Sigmoid colon (tissue), 7 donors: ENCODE measurements around the gene SELENOO. TPM values are rescaled to one million over a fixed set of nuclear protein-coding genes. Genes with fewer than 3 reads are reported as not detected.

Source experiments
- DNase-seq: peaks from one replicate; pipeline ENCODE4 v3.0.0-alpha.2; 2019
- H3K27ac ChIP-seq, 4 donors: fragments of 200-600 bp; sonication (generic); one replicate each; pipeline ENCODE4 v1.5.1; 2016 to 2019; ENCODE audit warnings: mild to moderate bottlenecking in 1 of 4
- H3K27me3 ChIP-seq, 3 donors: fragments of 200-600 bp; sonication (generic); one replicate each; pipeline ENCODE4 v1.5.1; 2019; ENCODE audit warnings: mild to moderate bottlenecking in 1 of 3
- H3K36me3 ChIP-seq, 4 donors: fragments of 200-600 bp; sonication (generic); one replicate each; pipeline ENCODE4 v1.5.1; 2016 to 2019
- H3K4me1 ChIP-seq, 4 donors: fragments of 200-600 bp; sonication (generic); one replicate each; pipeline ENCODE4 v1.5.1; 2017 to 2019
- H3K4me3 ChIP-seq, 4 donors: fragments of 200-600 bp; sonication (generic); one replicate each; pipeline ENCODE4 v1.5.1; 2017 to 2019; ENCODE audit warnings: mild to moderate bottlenecking in 2 of 4, moderate library complexity in 1 of 4
- H3K9me3 ChIP-seq, 4 donors: fragments of 200-600 bp in 3 of 4; sonication (generic) in 3 of 4; one replicate each; pipeline versions ENCODE4 v1.5.1 to v1.6.1; 2013 to 2019
- CTCF ChIP-seq, 4 experiments: fragments of 450-650 bp in 3 of 4; fragments of 200-600 bp in 1 of 4; IDR thresholded peaks; one replicate each; pipeline ENCODE4 v1.5.1; 2016 to 2019; ENCODE audit warnings: antibody characterized with exemption in 4 of 4, mild to moderate bottlenecking in 3 of 4, moderate library complexity in 2 of 4
- EP300 ChIP-seq, 4 donors: sonication (generic); formaldehyde crosslinking; IDR thresholded peaks; one replicate each; pipeline ENCODE4 v1.6.1; 2017; ENCODE audit warnings: antibody characterized with exemption in 4 of 4
- POLR2A ChIP-seq, 2 donors: fragments of 450-650 bp; IDR thresholded peaks; one replicate each; pipeline ENCODE4 v1.6.1; 2016; ENCODE audit warnings: antibody characterized with exemption in 2 of 2, mild to moderate bottlenecking in 2 of 2, moderate library complexity in 2 of 2
- POLR2AphosphoS5 ChIP-seq, 4 donors: sonication (generic); formaldehyde crosslinking; IDR thresholded peaks; one replicate each; pipeline ENCODE4 v1.6.1; 2017; ENCODE audit warnings: antibody characterized with exemption in 4 of 4
- WGBS, 2 donors: extraction: QIAGEN DNeasy Blood & Tissue Kit; methylation state at CpG; one replicate each; pipeline ENCODE4 v1.1.7; 2013; 5-methylcytosine and 5-hydroxymethylcytosine counted together
- intact Hi-C: fragments of 100-400 bp; cut with DNase I; formaldehyde crosslinking; loops from one replicate; pipeline ENCODE4 v1.15.1; 2023
- polyA plus RNA-seq, 3 donors: library from polyadenylated mRNA; stranded (reverse); fragments of 200-250 nt; gene quantifications; one replicate each; pipeline ENCODE4 v1.2.3, GENCODE V29; 2013
- total RNA-seq, 4 donors: library from RNA; depleted of rRNA; stranded (reverse); fragments of >200 nt; gene quantifications; one replicate each; pipeline ENCODE4 v1.1.0, GENCODE V29; 2016
- donor health status: healthy with polysubstance abuse.
- donor health status: Bipolar disorder and iron deficiency.
- donor health status: healthy.

SELENOO gene
- total and polyA plus RNA-seq, 7 donors = 10.2 to 30.2 (median 17.9) TPM

- peaks cover 0 to 14% (median 8%) of the 10 kb centered on the region in 4 donors for H3K4me1 ChIP-seq
- no peaks in the 10 kb centered on the region for H3K9me3 ChIP-seq
- no peaks in the 10 kb centered on the region for H3K27me3 ChIP-seq
- TF ChIP-seq EP300 (IDR thresholded peaks at IDR 0.05) = no peak
- no peak for TF ChIP-seq POLR2AphosphoS5 (IDR thresholded peaks at IDR 0.05)
- TF ChIP-seq CTCF (IDR thresholded peaks at IDR 0.05) = no peak
- TF ChIP-seq POLR2A (IDR thresholded peaks at IDR 0.05) = no peak
- no peak overlapping the region for H3K27ac ChIP-seq
- intact Hi-C loops = no loop called here
- DNase-seq = peak; percentile 63
- H3K36me3 ChIP-seq = peaks cover 62 to 92% (median 84%) of the 10 kb centered on the region in 4 donors
- WGBS, 2 donors = 95% methylated on average over 19 of the region's 19 CpGs
- no peak overlapping the region for H3K4me3 ChIP-seq
Observed at GRCh38 chr22:50221410-50222300, 20.8 kb downstream of the SELENOO start.

- H3K9me3 ChIP-seq = no peaks in the 10 kb centered on the region
- WGBS, 2 donors = 93 to 95% methylated on average over 8 of the region's 8 CpGs
- intact Hi-C loops = no loop called here
- DNase-seq = peak; percentile 59
- H3K36me3 ChIP-seq = peaks cover 54 to 89% (median 77%) of the 10 kb centered on the region in 4 donors
- peaks cover 0 to 14% (median 8%) of the 10 kb centered on the region in 4 donors for H3K4me1 ChIP-seq
- no peak overlapping the region for H3K27ac ChIP-seq
- TF ChIP-seq POLR2A (IDR thresholded peaks at IDR 0.05) (no peak), EP300 (IDR thresholded peaks at IDR 0.05) (no peak), CTCF (IDR thresholded peaks at IDR 0.05) (no peak), POLR2AphosphoS5 (IDR thresholded peaks at IDR 0.05) (no peak)
- H3K27me3 ChIP-seq = no peaks in the 10 kb centered on the region
- H3K4me3 ChIP-seq = no peak overlapping the region
Observed at GRCh38 chr22:50222508-50222907, 21.7 kb downstream of the SELENOO start.

- DNase-seq = no peak
- intact Hi-C loops = no loop called here
- Histone ChIP-seq H3K27me3 (no peaks in the 10 kb centered on the region), H3K27ac (no peak overlapping the region), H3K4me3 (no peak overlapping the region), H3K9me3 (no peaks in the 10 kb centered on the region), H3K4me1 (peaks cover 0 to 13% (median 8%) of the 10 kb centered on the region in 4 donors), H3K36me3 (peaks cover 55 to 90% (median 70%) of the 10 kb centered on the region in 4 donors)
- WGBS, 2 donors = 93 to 95% methylated on average over 16 of the region's 16 CpGs
- TF ChIP-seq EP300 (IDR thresholded peaks at IDR 0.05) (no peak), POLR2A (IDR thresholded peaks at IDR 0.05) (no peak), CTCF (IDR thresholded peaks at IDR 0.05) (no peak), POLR2AphosphoS5 (IDR thresholded peaks at IDR 0.05) (no peak)
Observed at GRCh38 chr22:50224071-50224470, 23.3 kb downstream of the SELENOO start.

GRCh38 chr22:50225200-50225969 lies 24.6 kb downstream of the SELENOO start:
- 72 to 83% methylated on average over 24 of the region's 24 CpGs for WGBS, 2 donors
- no peak for TF ChIP-seq EP300 (IDR thresholded peaks at IDR 0.05)
- TF ChIP-seq POLR2AphosphoS5 (IDR thresholded peaks at IDR 0.05) = no peak
- Histone ChIP-seq H3K9me3 (no peaks in the 10 kb centered on the region), H3K36me3 (peaks cover 53 to 92% (median 72%) of the 10 kb centered on the region in 4 donors), H3K4me3 (no peak overlapping the region), H3K4me1 (no peaks in the 10 kb centered on the region), H3K27me3 (no peaks in the 10 kb centered on the region), H3K27ac (no peak overlapping the region)
- peak; percentile 62 for DNase-seq
- intact Hi-C loops = no loop called here
